Measurements from ENCODE around the gene CYP2D6.
"Not testable (repeated sequence)": the region's sequence is repeated elsewhere in the genome, so short reads cannot be mapped to it uniquely, and the experiment has no call there.

Gene CYP2D6

GRCh38 chr22:42131562-42131961, 952 bp upstream of the CYP2D6 start:
- no peak for DNase-seq

- DNase-seq, result not testable (repeated sequence)
These were observed 428 bp downstream of the CYP2D6 start for GRCh38 chr22:42130182-42130581.

GRCh38 chr22:42128776-42129694, 1.6 kb downstream of the CYP2D6 start:
- DNase-seq, result peak; percentile 29

- DNase-seq, result not testable (repeated sequence)
These were observed 2.6 kb downstream of the CYP2D6 start for GRCh38 chr22:42128007-42128406.

- no peak for DNase-seq
These were observed 3.0 kb downstream of the CYP2D6 start for GRCh38 chr22:42127606-42128005.

GRCh38 chr22:42123529-42123928, 7.1 kb downstream of the CYP2D6 start:
- not testable (repeated sequence) for DNase-seq

GRCh38 chr22:42120231-42121021, 10.2 kb downstream of the CYP2D6 start:
- not testable (repeated sequence) for DNase-seq

GRCh38 chr22:42116848-42117424, 13.7 kb downstream of the CYP2D6 start:
- DNase-seq, result no peak

GRCh38 chr22:42115420-42115830, 15.2 kb downstream of the CYP2D6 start:
- DNase-seq, result not testable (repeated sequence)

- DNase-seq, result no peak
These were observed 15.9 kb downstream of the CYP2D6 start for GRCh38 chr22:42114721-42115120.

GRCh38 chr22:42112793-42113192, 17.8 kb downstream of the CYP2D6 start:
- DNase-seq, result not testable (repeated sequence)

GRCh38 chr22:42111798-42112197, 18.8 kb downstream of the CYP2D6 start:
- DNase-seq, result no peak

GRCh38 chr22:42108848-42109247, 21.8 kb downstream of the CYP2D6 start:
- DNase-seq, result no peak

GRCh38 chr22:42104332-42104860, 26.2 kb downstream of the CYP2D6 start:
- not testable (repeated sequence) for DNase-seq

GRCh38 chr22:42101199-42101598, 29.4 kb downstream of the CYP2D6 start:
- DNase-seq, result no peak

- no peak for DNase-seq
These were observed 39.2 kb downstream of the CYP2D6 start for GRCh38 chr22:42091455-42091782.

- peak; percentile 96 for DNase-seq
These were observed 39.8 kb downstream of the CYP2D6 start, which contains the start of gene NDUFA6 for GRCh38 chr22:42090596-42091454. Gene NDUFA6, minus strand, starts transcription at chr22:42090772. Its CDS starts 28 bp downstream, at chr22:42090744.

- no peak for DNase-seq
These were observed 44.6 kb downstream of the CYP2D6 start for GRCh38 chr22:42086051-42086450.

GRCh38 chr22:42084874-42085273, 45.7 kb downstream of the CYP2D6 start:
- DNase-seq, result no peak

GRCh38 chr22:42083119-42083518, 47.5 kb downstream of the CYP2D6 start:
- DNase-seq, result no peak

GRCh38 chr22:42080287-42080686, 50.3 kb downstream of the CYP2D6 start:
- no peak for DNase-seq
